Panc1 (cell line): ENCODE measurements around the gene TNIK. TPM values are rescaled to one million over a fixed set of nuclear protein-coding genes. Genes with fewer than 3 reads are reported as not detected.
"Not testable (repeated sequence)": the region's sequence is repeated elsewhere in the genome, so short reads cannot be mapped to it uniquely, and the experiment has no call there.

Experiments
- ATAC-seq: fragments of 200-7000 bp; cut with Tn5 transposase; 2 replicates; pipeline ENCODE4 v1.9.1; 2020; ENCODE audit warnings: mild to moderate bottlenecking, moderate library complexity
- BruUV-seq: library from RNA; stranded (reverse); fragments of 400-500 nt; replicated peaks from 2 replicates; lab custom pipeline; 2021; lab: Mats Ljungman, UMichigan
- CTCF ChIA-PET: fragments of 300-600 bp; sonication (Branson Sonifier 250); formaldehyde crosslinking; loops from one replicate; lab custom pipeline; 2022; ENCODE audit warnings: antibody characterized with exemption; lab: Charles Lee
- POLR2A ChIA-PET: fragments of 300-600 bp; sonication (Branson Sonifier 250); formaldehyde crosslinking; loops from one replicate; lab custom pipeline; 2022; ENCODE audit warnings: antibody characterized with exemption; lab: Charles Lee
- DNase-seq: peaks from one replicate; pipeline ENCODE4 v3.0.0-alpha.2; 2010; ENCODE audit warnings: low read depth, low spot score
- H3K27ac ChIP-seq: 2 replicates; pipeline ENCODE4 v1.5.1; 2011; ENCODE audit warnings: mild to moderate bottlenecking, low read length, inconsistent platforms
- H3K27me3 ChIP-seq: fragments of 200-500 bp; sonication (Bioruptor generic); 2 replicates; pipeline ENCODE4 v1.6.0; 2014; ENCODE audit warnings: low read length, inconsistent platforms; ENCODE audit not compliant: control insufficient read depth, insufficient read depth
- H3K36me3 ChIP-seq: fragments of 200-500 bp; sonication (Bioruptor generic); 2 replicates; pipeline ENCODE4 v1.5.1; 2014; ENCODE audit warnings: inconsistent platforms, mild to moderate bottlenecking, low read length, moderate library complexity; ENCODE audit not compliant: control insufficient read depth, insufficient read depth
- H3K4me1 ChIP-seq: 2 replicates; pipeline ENCODE4 v1.5.1; 2011; ENCODE audit warnings: inconsistent platforms, mild to moderate bottlenecking, low read length, moderate library complexity; ENCODE audit not compliant: control insufficient read depth, insufficient read depth
- H3K4me3 ChIP-seq, 2 experiments: 2 replicates each; pipeline ENCODE4 v1.5.1; 2011 to 2012; ENCODE audit warnings: low read depth in 2 of 2, low read length in 2 of 2, mild to moderate bottlenecking in 2 of 2, inconsistent platforms in 1 of 2, moderate library complexity in 1 of 2
- H3K9me3 ChIP-seq: fragments of 200-500 bp; sonication (Bioruptor generic); 2 replicates; pipeline ENCODE4 v1.5.1; 2014; ENCODE audit warnings: low read depth, mild to moderate bottlenecking, inconsistent platforms, low read length, moderate library complexity; ENCODE audit not compliant: control insufficient read depth, insufficient read depth
- POLR2AphosphoS5 ChIP-seq: IDR thresholded peaks from 2 replicates; pipeline ENCODE4 v1.6.1; 2012; ENCODE audit warnings: mild to moderate bottlenecking, low read depth, low read length, moderate library complexity
- SIN3A ChIP-seq: IDR thresholded peaks from 2 replicates; pipeline ENCODE4 v1.6.1; 2012; ENCODE audit warnings: low read depth, mild to moderate bottlenecking, low read length, moderate library complexity, borderline replicate concordance; ENCODE audit not compliant: insufficient read depth
- TCF7L2 ChIP-seq: IDR thresholded peaks from 2 replicates; pipeline ENCODE4 v1.6.1; 2011; ENCODE audit warnings: mild to moderate bottlenecking, low read depth, low read length, inconsistent platforms
- in situ Hi-C: cut with HindIII; loops from 2 replicates; pipeline ENCODE4 v1.10.0; 2016; ENCODE audit warnings: low sequenced_read_pairs, low pct_unique_long_range_greater_than_20kb
- intact Hi-C: fragments of 100-400 bp; cut with micrococcal nuclease; formaldehyde crosslinking; loops from one replicate; pipeline ENCODE4 v1.10.0; 2022; ENCODE audit not compliant: unreplicated experiment
- total RNA-seq: library from RNA; stranded (reverse); gene quantifications from one replicate; pipeline ENCODE4 v1.2.1, GENCODE V29; 2021; ENCODE audit not compliant: unreplicated experiment
- TF ChIP-seq, protein P1 (sequence below), 2 experiments: IDR thresholded peaks; 2 replicates each; pipeline ENCODE4 v1.6.1; 2011 to 2012; ENCODE audit warnings: low read depth in 2 of 2, control low read depth in 1 of 2, low read length in 1 of 2, mild to moderate bottlenecking in 1 of 2, moderate library complexity in 1 of 2; ENCODE audit not compliant: insufficient read depth in 1 of 2
- TF ChIP-seq, protein P2 (sequence below): fragments of 450-650 bp; IDR thresholded peaks from 2 replicates; pipeline ENCODE4 v1.5.1; 2017; ENCODE audit warnings: mild to moderate bottlenecking

Gene TNIK
- total RNA-seq, 1 experiment from 2014 or later, result 1.9 TPM

DNA sequence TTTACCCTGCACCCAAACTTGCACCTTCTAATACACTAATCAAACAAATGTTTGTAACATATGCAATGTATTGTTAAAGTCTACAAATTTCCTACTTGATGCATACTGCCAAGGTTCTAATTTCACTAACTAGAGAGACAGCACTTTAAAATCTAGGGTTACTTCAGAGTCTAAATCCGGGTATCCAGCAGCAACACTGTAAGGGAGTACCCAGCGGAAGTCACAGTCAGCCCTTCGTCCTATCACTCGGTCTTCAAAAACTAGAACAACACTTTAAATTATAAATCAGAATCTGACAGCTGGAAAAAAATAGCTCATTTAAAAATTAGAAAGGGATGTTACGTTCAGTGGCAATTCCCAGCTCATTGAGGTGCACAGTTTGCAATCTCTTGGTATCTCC is 8.3 kb downstream of the TNIK start:
- no peaks in the 10 kb centered on the region for H3K9me3 ChIP-seq
- in situ Hi-C loops, result no loop called here
- CTCF ChIA-PET, result no interaction called here

DNA sequence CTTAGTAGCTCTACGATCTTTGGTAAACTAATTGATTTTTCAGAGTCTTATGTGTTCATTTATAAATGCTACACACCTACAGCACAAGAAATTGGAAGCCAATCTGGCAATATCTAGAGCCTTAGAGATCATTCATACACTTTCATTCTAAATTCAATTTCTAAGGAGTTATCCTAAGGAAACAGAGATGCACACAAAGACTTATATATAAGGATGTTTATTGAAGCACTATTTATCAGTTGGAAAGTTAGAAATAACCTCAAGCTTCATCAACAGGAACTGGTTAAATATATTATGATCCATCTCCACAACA is 12.7 kb downstream of the TNIK start:
- CTCF ChIA-PET, H3K9me3 ChIP-seq, ATAC-seq, H3K4me1 ChIP-seq, H3K27me3 ChIP-seq, intact Hi-C loops, H3K27ac ChIP-seq, H3K36me3 ChIP-seq, BruUV-seq, H3K4me3 ChIP-seq, DNase-seq, in situ Hi-C loops: not testable (repeated sequence)
- POLR2A ChIA-PET, result interaction anchor here (1.4 kb wide), 1 partner anchor 9 kb away, joined by 5 read pairs; no protein-coding TSS in a partner anchor

More for the DNA sequence above, 8.3 kb downstream of the TNIK start:
- intact Hi-C loops, result no loop called here
- H3K4me3 ChIP-seq, result no peak overlapping the region
- no peak for DNase-seq
- no peaks in the 10 kb centered on the region; the same call in 1 of the 2 replicates for H3K27me3 ChIP-seq
- POLR2A ChIA-PET, result no interaction called here
- BruUV-seq, result no TSS peak
- no peak overlapping the region for H3K27ac ChIP-seq
- no peaks in the 10 kb centered on the region for H3K36me3 ChIP-seq
- TF ChIP-seq TCF7L2 (no peak), POLR2AphosphoS5 (no peak), SIN3A (no peak)
- TF ChIP-seq, protein P1, sequence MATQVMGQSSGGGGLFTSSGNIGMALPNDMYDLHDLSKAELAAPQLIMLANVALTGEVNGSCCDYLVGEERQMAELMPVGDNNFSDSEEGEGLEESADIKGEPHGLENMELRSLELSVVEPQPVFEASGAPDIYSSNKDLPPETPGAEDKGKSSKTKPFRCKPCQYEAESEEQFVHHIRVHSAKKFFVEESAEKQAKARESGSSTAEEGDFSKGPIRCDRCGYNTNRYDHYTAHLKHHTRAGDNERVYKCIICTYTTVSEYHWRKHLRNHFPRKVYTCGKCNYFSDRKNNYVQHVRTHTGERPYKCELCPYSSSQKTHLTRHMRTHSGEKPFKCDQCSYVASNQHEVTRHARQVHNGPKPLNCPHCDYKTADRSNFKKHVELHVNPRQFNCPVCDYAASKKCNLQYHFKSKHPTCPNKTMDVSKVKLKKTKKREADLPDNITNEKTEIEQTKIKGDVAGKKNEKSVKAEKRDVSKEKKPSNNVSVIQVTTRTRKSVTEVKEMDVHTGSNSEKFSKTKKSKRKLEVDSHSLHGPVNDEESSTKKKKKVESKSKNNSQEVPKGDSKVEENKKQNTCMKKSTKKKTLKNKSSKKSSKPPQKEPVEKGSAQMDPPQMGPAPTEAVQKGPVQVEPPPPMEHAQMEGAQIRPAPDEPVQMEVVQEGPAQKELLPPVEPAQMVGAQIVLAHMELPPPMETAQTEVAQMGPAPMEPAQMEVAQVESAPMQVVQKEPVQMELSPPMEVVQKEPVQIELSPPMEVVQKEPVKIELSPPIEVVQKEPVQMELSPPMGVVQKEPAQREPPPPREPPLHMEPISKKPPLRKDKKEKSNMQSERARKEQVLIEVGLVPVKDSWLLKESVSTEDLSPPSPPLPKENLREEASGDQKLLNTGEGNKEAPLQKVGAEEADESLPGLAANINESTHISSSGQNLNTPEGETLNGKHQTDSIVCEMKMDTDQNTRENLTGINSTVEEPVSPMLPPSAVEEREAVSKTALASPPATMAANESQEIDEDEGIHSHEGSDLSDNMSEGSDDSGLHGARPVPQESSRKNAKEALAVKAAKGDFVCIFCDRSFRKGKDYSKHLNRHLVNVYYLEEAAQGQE (IDR thresholded peaks at IDR 0.05; ENCODE audit: insufficient read depth in 1 of 2, low read depth in 2 of 2, low read length in 1 of 2), result no peak
- TF ChIP-seq, protein P2, sequence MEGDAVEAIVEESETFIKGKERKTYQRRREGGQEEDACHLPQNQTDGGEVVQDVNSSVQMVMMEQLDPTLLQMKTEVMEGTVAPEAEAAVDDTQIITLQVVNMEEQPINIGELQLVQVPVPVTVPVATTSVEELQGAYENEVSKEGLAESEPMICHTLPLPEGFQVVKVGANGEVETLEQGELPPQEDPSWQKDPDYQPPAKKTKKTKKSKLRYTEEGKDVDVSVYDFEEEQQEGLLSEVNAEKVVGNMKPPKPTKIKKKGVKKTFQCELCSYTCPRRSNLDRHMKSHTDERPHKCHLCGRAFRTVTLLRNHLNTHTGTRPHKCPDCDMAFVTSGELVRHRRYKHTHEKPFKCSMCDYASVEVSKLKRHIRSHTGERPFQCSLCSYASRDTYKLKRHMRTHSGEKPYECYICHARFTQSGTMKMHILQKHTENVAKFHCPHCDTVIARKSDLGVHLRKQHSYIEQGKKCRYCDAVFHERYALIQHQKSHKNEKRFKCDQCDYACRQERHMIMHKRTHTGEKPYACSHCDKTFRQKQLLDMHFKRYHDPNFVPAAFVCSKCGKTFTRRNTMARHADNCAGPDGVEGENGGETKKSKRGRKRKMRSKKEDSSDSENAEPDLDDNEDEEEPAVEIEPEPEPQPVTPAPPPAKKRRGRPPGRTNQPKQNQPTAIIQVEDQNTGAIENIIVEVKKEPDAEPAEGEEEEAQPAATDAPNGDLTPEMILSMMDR, result no peak
- H3K4me1 ChIP-seq, result 0 out of 2 replicates have a peak, but pooled peaks cover 2% of the 10 kb centered on the region
- no peak for ATAC-seq

DNA sequence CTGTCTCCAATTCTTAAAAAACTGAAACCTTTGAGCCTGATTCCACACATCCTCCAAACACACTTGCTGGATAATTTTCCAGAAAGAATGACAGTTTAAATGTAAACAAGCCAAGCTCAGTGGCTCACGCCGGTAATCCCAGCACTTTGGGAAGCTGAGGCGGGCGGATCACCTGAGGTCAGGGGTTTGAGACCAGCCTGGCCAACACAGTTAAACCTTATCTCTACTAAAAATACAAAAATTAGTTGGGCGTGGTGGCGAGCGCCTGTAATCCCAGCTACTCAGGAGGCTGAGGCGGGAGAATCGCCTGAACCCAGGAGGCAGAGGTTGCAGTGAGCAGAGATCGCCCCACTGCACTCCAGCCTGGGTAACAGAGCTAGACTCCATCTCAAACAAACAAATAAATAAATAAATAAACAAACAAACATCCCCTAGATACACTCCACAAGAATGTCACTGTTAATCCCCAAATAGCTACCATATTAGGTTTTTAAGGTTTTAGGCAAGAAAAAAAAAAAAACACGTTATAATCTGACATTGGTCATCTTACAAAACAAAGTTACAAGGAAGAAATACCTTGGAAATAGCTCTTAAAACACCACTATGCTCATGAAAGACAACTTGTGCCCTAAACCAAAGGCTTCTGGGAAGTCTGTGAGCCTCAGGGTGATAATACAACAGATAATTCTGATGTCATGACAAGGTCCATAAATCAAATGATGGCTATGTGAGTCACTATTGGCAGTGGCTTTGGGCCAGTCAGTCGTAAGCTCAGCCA is 13.2 kb downstream of the TNIK start:
- peak; percentile 82 for ATAC-seq
- Histone ChIP-seq H3K4me3 (no peak overlapping the region), H3K36me3 (no peaks in the 10 kb centered on the region), H3K27me3 (peaks cover 1% of the 10 kb centered on the region; the same call in 1 of the 2 replicates), H3K9me3 (no peaks in the 10 kb centered on the region), H3K27ac (no peak overlapping the region), H3K4me1 (0 out of 2 replicates have a peak, but pooled peaks cover 2% of the 10 kb centered on the region)
- CTCF ChIA-PET, result no interaction called here
- in situ Hi-C loops, result no loop called here
- intact Hi-C loops, result no loop called here
- TF ChIP-seq POLR2AphosphoS5 (no peak), SIN3A (no peak), TCF7L2 (no peak)
- TF ChIP-seq, protein P2, result no peak
- TF ChIP-seq, protein P1 (IDR thresholded peaks at IDR 0.05; ENCODE audit: insufficient read depth in 1 of 2, low read depth in 2 of 2, low read length in 1 of 2), result no peak
- DNase-seq, result peak; percentile 65
- POLR2A ChIA-PET, result interaction anchor here (1.4 kb wide), 1 partner anchor 10 kb away, joined by 5 read pairs; no protein-coding TSS in a partner anchor
- BruUV-seq, result no TSS peak
